Large intestine (tissue), 3 donors: ENCODE results near the gene ZBED2. TPM values are rescaled to one million over a fixed set of nuclear protein-coding genes. Genes with fewer than 3 reads are reported as not detected.

Source experiments
- DNase-seq, 2 donors: peaks; one replicate each; pipeline versions ENCODE4 v3.0.0 to v3.0.0-alpha.2; 2013
- H3K27ac ChIP-seq: one replicate; pipeline ENCODE4 v1.5.1; 2013; ENCODE audit warnings: low read length
- H3K27me3 ChIP-seq: 2 replicates; pipeline ENCODE4 v1.6.1; 2013; ENCODE audit warnings: low read length; ENCODE audit not compliant: control insufficient read depth, insufficient read depth
- H3K36me3 ChIP-seq: 2 replicates; pipeline ENCODE4 v1.6.1; 2013; ENCODE audit warnings: low read length; ENCODE audit not compliant: control insufficient read depth, insufficient read depth
- H3K4me1 ChIP-seq: one replicate; pipeline ENCODE4 v1.6.1; 2013; ENCODE audit warnings: low read length; ENCODE audit not compliant: control insufficient read depth, insufficient read depth
- H3K4me3 ChIP-seq: one replicate; pipeline ENCODE4 v1.5.1; 2013; ENCODE audit warnings: low read length
- H3K9me3 ChIP-seq: one replicate; pipeline ENCODE4 v1.6.1; 2013; ENCODE audit warnings: mild to moderate bottlenecking, low read depth, low read length, moderate library complexity; ENCODE audit not compliant: control insufficient read depth
- WGBS: methylation state at CpG from one replicate; pipeline ENCODE4 v1.1.5; 2013; ENCODE audit warnings: low lambda C conversion rate; ENCODE audit not compliant: insufficient coverage; 5-methylcytosine and 5-hydroxymethylcytosine counted together
- polyA plus RNA-seq: library from polyadenylated mRNA; unstranded; fragments of 120-200 nt; gene quantifications from one replicate; pipeline ENCODE4 v1.2.1, GENCODE V29; 2013

The ZBED2 gene
- polyA plus RNA-seq, 1 donor: 1.0 TPM

GRCh38 chr3:111605493-111605892 is 10.3 kb upstream of the ZBED2 start:
- DNase-seq: no peak
- no peaks in the 10 kb centered on the region for H3K4me1 ChIP-seq
- H3K27ac ChIP-seq: no peak overlapping the region
- no peaks in the 10 kb centered on the region for H3K9me3 ChIP-seq
- no peaks in the 10 kb centered on the region for H3K27me3 ChIP-seq
- no peak overlapping the region for H3K4me3 ChIP-seq
- no peaks in the 10 kb centered on the region for H3K36me3 ChIP-seq
- WGBS: 100% methylated on average over 1 of the region's 2 CpGs

- Histone ChIP-seq H3K4me3 (no peak overlapping the region), H3K27me3 (no peaks in the 10 kb centered on the region), H3K9me3 (no peaks in the 10 kb centered on the region), H3K27ac (no peak overlapping the region), H3K4me1 (no peaks in the 10 kb centered on the region), H3K36me3 (no peaks in the 10 kb centered on the region)
- DNase-seq: no peak
Measured at GRCh38 chr3:111605018-111605417, 9.9 kb upstream of the ZBED2 start.

- no peak overlapping the region for H3K4me3 ChIP-seq
- no peaks in the 10 kb centered on the region for H3K36me3 ChIP-seq
- no peaks in the 10 kb centered on the region for H3K4me1 ChIP-seq
- no CpG with 5 or more reads among the region's 2 CpGs for WGBS
- H3K9me3 ChIP-seq: no peaks in the 10 kb centered on the region
- DNase-seq: no peak
- H3K27me3 ChIP-seq: no peaks in the 10 kb centered on the region
- no peak overlapping the region for H3K27ac ChIP-seq
Measured at GRCh38 chr3:111604119-111604518, 9.0 kb upstream of the ZBED2 start.

- DNase-seq: no peak
- H3K27me3 ChIP-seq: no peaks in the 10 kb centered on the region
- H3K4me3 ChIP-seq: no peak overlapping the region
- no peaks in the 10 kb centered on the region for H3K36me3 ChIP-seq
- no CpG with 5 or more reads among the region's 1 CpG for WGBS
- no peaks in the 10 kb centered on the region for H3K4me1 ChIP-seq
- no peak overlapping the region for H3K27ac ChIP-seq
- H3K9me3 ChIP-seq: no peaks in the 10 kb centered on the region
Measured at GRCh38 chr3:111603679-111604078, 8.5 kb upstream of the ZBED2 start.

GRCh38 chr3:111601810-111602209 is 6.7 kb upstream of the ZBED2 start:
- no peak for DNase-seq
- H3K36me3 ChIP-seq: no peaks in the 10 kb centered on the region
- WGBS: no CpG with 5 or more reads among the region's 4 CpGs

GRCh38 chr3:111598552-111598951 is 3.4 kb upstream of the ZBED2 start:
- Histone ChIP-seq H3K4me1 (no peaks in the 10 kb centered on the region), H3K9me3 (no peaks in the 10 kb centered on the region), H3K27ac (no peak overlapping the region), H3K36me3 (no peaks in the 10 kb centered on the region), H3K27me3 (no peaks in the 10 kb centered on the region), H3K4me3 (no peak overlapping the region)
- WGBS: no CpG with 5 or more reads among the region's 2 CpGs
- DNase-seq: no peak

More at GRCh38 chr3:111601810-111602209, 6.7 kb upstream of the ZBED2 start:
- Histone ChIP-seq H3K27me3 (no peaks in the 10 kb centered on the region), H3K4me1 (no peaks in the 10 kb centered on the region), H3K9me3 (no peaks in the 10 kb centered on the region), H3K27ac (no peak overlapping the region), H3K4me3 (no peak overlapping the region)

GRCh38 chr3:111598139-111598538 is 3.0 kb upstream of the ZBED2 start:
- no peaks in the 10 kb centered on the region for H3K9me3 ChIP-seq
- 83% methylated on average over 1 of the region's 1 CpG for WGBS

GRCh38 chr3:111596328-111596727 is 1.2 kb upstream of the ZBED2 start:
- Histone ChIP-seq H3K27me3 (no peaks in the 10 kb centered on the region), H3K4me3 (no peak overlapping the region), H3K9me3 (no peaks in the 10 kb centered on the region), H3K27ac (no peak overlapping the region), H3K4me1 (no peaks in the 10 kb centered on the region), H3K36me3 (no peaks in the 10 kb centered on the region)
- no peak for DNase-seq
- 94% methylated on average over 2 of the region's 4 CpGs for WGBS

More at GRCh38 chr3:111598139-111598538, 3.0 kb upstream of the ZBED2 start:
- no peak for DNase-seq
- H3K36me3 ChIP-seq: no peaks in the 10 kb centered on the region
- no peaks in the 10 kb centered on the region for H3K4me1 ChIP-seq
- H3K4me3 ChIP-seq: no peak overlapping the region
- H3K27ac ChIP-seq: no peak overlapping the region
- no peaks in the 10 kb centered on the region for H3K27me3 ChIP-seq

GRCh38 chr3:111594781-111595180 is 365 bp downstream of the ZBED2 start:
- DNase-seq: no peak
- Histone ChIP-seq H3K36me3 (no peaks in the 10 kb centered on the region), H3K27me3 (no peaks in the 10 kb centered on the region), H3K27ac (no peak overlapping the region), H3K4me1 (no peaks in the 10 kb centered on the region), H3K4me3 (no peak overlapping the region), H3K9me3 (no peaks in the 10 kb centered on the region)
- no CpG with 5 or more reads among the region's 1 CpG for WGBS

- no peaks in the 10 kb centered on the region for H3K36me3 ChIP-seq
- no peak overlapping the region for H3K4me3 ChIP-seq
- no peaks in the 10 kb centered on the region for H3K4me1 ChIP-seq
- H3K9me3 ChIP-seq: no peaks in the 10 kb centered on the region
- no peak for DNase-seq
- no peak overlapping the region for H3K27ac ChIP-seq
- WGBS: 100% methylated on average over 1 of the region's 2 CpGs
- no peaks in the 10 kb centered on the region for H3K27me3 ChIP-seq
Measured at GRCh38 chr3:111594205-111594604, 941 bp downstream of the ZBED2 start.

GRCh38 chr3:111593666-111594065 is 1.5 kb downstream of the ZBED2 start:
- H3K9me3 ChIP-seq: no peaks in the 10 kb centered on the region
- no peak for DNase-seq
- WGBS: no CpG with 5 or more reads among the region's 9 CpGs
- no peaks in the 10 kb centered on the region for H3K4me1 ChIP-seq
- no peaks in the 10 kb centered on the region for H3K27me3 ChIP-seq
- H3K36me3 ChIP-seq: no peaks in the 10 kb centered on the region
- H3K4me3 ChIP-seq: no peak overlapping the region
- H3K27ac ChIP-seq: no peak overlapping the region
